Glomerular endothelial cell (primary cell): ENCODE measurements around the gene AVPR1A. TPM values are rescaled to one million over a fixed set of nuclear protein-coding genes. Genes with fewer than 3 reads are reported as not detected.

ENCODE experiments used
- DNase-seq: peaks from one replicate; pipeline ENCODE4 v3.0.0-alpha.2; 2011; ENCODE audit warnings: low read depth, low spot score; ENCODE audit errors: extremely low read depth
- total RNA-seq: library from RNA; depleted of rRNA; stranded (reverse); fragments of >200 nt; gene quantifications from 2 replicates; pipeline ENCODE4 v1.2.3, GENCODE V29; 2015

The AVPR1A gene
- total RNA-seq, 1 donor from 2014 or later = not detected

- DNase-seq = no peak
Measured at GRCh38 chr12:63095369-63095980, 55.5 kb downstream of the AVPR1A start.

DNA sequence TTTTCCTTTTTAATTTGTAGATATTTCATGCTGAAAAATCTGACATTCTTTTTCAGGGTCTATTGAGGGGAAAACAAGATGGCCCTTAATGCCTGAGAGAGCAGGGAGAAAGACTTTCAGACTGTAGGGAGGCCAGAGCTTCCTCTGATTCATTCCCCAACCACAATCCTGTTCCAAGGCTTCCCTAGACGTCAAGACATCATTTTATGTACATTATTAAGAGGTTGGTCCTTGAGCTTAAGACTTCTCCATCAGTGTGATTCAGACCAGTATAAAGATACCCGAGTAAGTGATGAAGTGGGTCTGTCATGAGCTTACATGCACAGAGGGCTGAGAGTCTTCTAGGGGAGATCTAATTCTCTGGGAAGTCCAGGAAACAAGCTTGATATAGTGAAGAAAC is 57.3 kb downstream of the AVPR1A start:
- no peak for DNase-seq

GRCh38 chr12:63093084-63093483 is 57.9 kb downstream of the AVPR1A start:
- DNase-seq = no peak

Other genes starting within 250 kb of the AVPR1A start
- 4.1 and 7.2 TPM in 2 replicates for gene PPM1H, start 216.1 kb downstream of the AVPR1A start, total RNA-seq